ENCODE data around the gene EHBP1.
"Not testable (repeated sequence)": the region's sequence is repeated elsewhere in the genome, so short reads cannot be mapped to it uniquely, and the experiment has no call there.

The EHBP1 gene

GRCh38 chr2:62736899-62737559 lies 31.5 kb downstream of the EHBP1 start:
- no peak for DNase-seq (ENCODE audit: low read depth)

- no peak for DNase-seq (ENCODE audit: low read depth)
Observed at GRCh38 chr2:62738981-62739936, 33.7 kb downstream of the EHBP1 start.

- DNase-seq (ENCODE audit: low read depth): no peak
Observed at GRCh38 chr2:62740221-62740620, 34.7 kb downstream of the EHBP1 start.

- no peak for DNase-seq (ENCODE audit: low read depth)
Observed at GRCh38 chr2:62741127-62741526, 35.6 kb downstream of the EHBP1 start.

- DNase-seq (ENCODE audit: low read depth): no peak
Observed at GRCh38 chr2:62741954-62742722, 36.6 kb downstream of the EHBP1 start.

GRCh38 chr2:62743506-62743905 lies 38.0 kb downstream of the EHBP1 start:
- DNase-seq (ENCODE audit: low read depth): no peak

- DNase-seq (ENCODE audit: low read depth): no peak
Observed at GRCh38 chr2:62744603-62745002, 39.1 kb downstream of the EHBP1 start.

- no peak for DNase-seq (ENCODE audit: low read depth)
Observed at GRCh38 chr2:62745891-62746481, 40.5 kb downstream of the EHBP1 start.

- no peak for DNase-seq (ENCODE audit: low read depth)
Observed at GRCh38 chr2:62747169-62747568, 41.7 kb downstream of the EHBP1 start.

GRCh38 chr2:62747876-62748275 lies 42.4 kb downstream of the EHBP1 start:
- DNase-seq (ENCODE audit: low read depth): no peak

- DNase-seq (ENCODE audit: low read depth): not testable (repeated sequence)
Observed at GRCh38 chr2:62749111-62749510, 43.6 kb downstream of the EHBP1 start.

- no peak for DNase-seq (ENCODE audit: low read depth)
Observed at GRCh38 chr2:62757029-62757428, 51.5 kb downstream of the EHBP1 start.

GRCh38 chr2:62760026-62760425 lies 54.5 kb downstream of the EHBP1 start:
- DNase-seq (ENCODE audit: low read depth): no peak

GRCh38 chr2:62760555-62760954 lies 55.0 kb downstream of the EHBP1 start:
- no peak for DNase-seq (ENCODE audit: low read depth)

GRCh38 chr2:62765619-62766376 lies 60.3 kb downstream of the EHBP1 start:
- DNase-seq (ENCODE audit: low read depth): no peak

GRCh38 chr2:62768615-62769014 lies 63.1 kb downstream of the EHBP1 start:
- no peak for DNase-seq (ENCODE audit: low read depth)

- DNase-seq (ENCODE audit: low read depth): no peak
Observed at GRCh38 chr2:62770629-62771028, 65.1 kb downstream of the EHBP1 start.

- DNase-seq (ENCODE audit: low read depth): no peak
Observed at GRCh38 chr2:62774555-62775366, 69.2 kb downstream of the EHBP1 start.

GRCh38 chr2:62775367-62775668 lies 69.8 kb downstream of the EHBP1 start:
- DNase-seq (ENCODE audit: low read depth): no peak

GRCh38 chr2:62783679-62784078 lies 78.2 kb downstream of the EHBP1 start:
- DNase-seq (ENCODE audit: low read depth): no peak

GRCh38 chr2:62784341-62784740 lies 78.8 kb downstream of the EHBP1 start:
- DNase-seq (ENCODE audit: low read depth): no peak
